PC-3 (cell line): Measurements from ENCODE around the gene EDDM3A.

Source experiments
- CTCF ChIP-seq: fragments of 300-600 bp; sonication (generic); conservative IDR thresholded peaks from 2 replicates; pipeline ENCODE4 v1.5.1; 2017; ENCODE audit warnings: antibody characterized with exemption, low read depth, mild to moderate bottlenecking, low read length
- EZH2 ChIP-seq: fragments of 300-600 bp; sonication (generic); IDR thresholded peaks from one replicate; pipeline ENCODE4 v1.6.1; 2017; ENCODE audit warnings: antibody characterized with exemption, mild to moderate bottlenecking, low read length; ENCODE audit not compliant: unreplicated experiment

- TF ChIP-seq EZH2 (no peak), CTCF (no peak)
Observed at GRCh38 chr14:20698018-20698329, 47.7 kb upstream of the EDDM3A start.
